H1 (cell line): Measurements from ENCODE around the gene LHX5.
A peak's percentile ranks its signal among the peaks of the same experiment; 100 is the strongest.

ENCODE experiments used
- CEBPB ChIP-seq: IDR thresholded peaks from 2 replicates; pipeline ENCODE4 v1.6.1; 2012; ENCODE audit warnings: low read depth, low read length
- CREB1 ChIP-seq: IDR thresholded peaks from 2 replicates; pipeline ENCODE4 v1.6.1; 2012; ENCODE audit warnings: inconsistent platforms
- HDAC2 ChIP-seq, 2 experiments: fragments of 300-600 bp in 1 of 2; sonication (generic) in 1 of 2; IDR thresholded peaks; 2 replicates each; pipeline ENCODE4 v1.6.1; 2011 to 2012; ENCODE audit warnings: low read depth in 2 of 2, low read length in 2 of 2, mild to moderate bottlenecking in 2 of 2, moderate library complexity in 2 of 2, borderline replicate concordance in 1 of 2, inconsistent platforms in 1 of 2
- NANOG ChIP-seq: IDR thresholded peaks from 2 replicates; pipeline ENCODE4 v1.6.1; 2011; ENCODE audit warnings: low read length, low read depth, mild to moderate bottlenecking, inconsistent platforms; ENCODE audit not compliant: insufficient read depth, poor library complexity, severe bottlenecking
- USF2 ChIP-seq: IDR thresholded peaks from 2 replicates; pipeline ENCODE4 v1.6.1; 2011; ENCODE audit warnings: low read length, improper control_type of control experiment
- TF ChIP-seq, protein P1 (sequence below), 3 experiments: IDR thresholded peaks; 1 replicate in 2 of 3; 2 replicates in 1 of 3; pipeline versions ENCODE4 v1.5.1 to v1.6.1; 2011; ENCODE audit warnings: low read length in 3 of 3, mild to moderate bottlenecking in 3 of 3, inconsistent platforms in 2 of 3, low read depth in 1 of 3, moderate library complexity in 1 of 3; ENCODE audit not compliant: insufficient read depth in 1 of 3; ENCODE audit errors: control extremely low read depth in 1 of 3

DNA sequence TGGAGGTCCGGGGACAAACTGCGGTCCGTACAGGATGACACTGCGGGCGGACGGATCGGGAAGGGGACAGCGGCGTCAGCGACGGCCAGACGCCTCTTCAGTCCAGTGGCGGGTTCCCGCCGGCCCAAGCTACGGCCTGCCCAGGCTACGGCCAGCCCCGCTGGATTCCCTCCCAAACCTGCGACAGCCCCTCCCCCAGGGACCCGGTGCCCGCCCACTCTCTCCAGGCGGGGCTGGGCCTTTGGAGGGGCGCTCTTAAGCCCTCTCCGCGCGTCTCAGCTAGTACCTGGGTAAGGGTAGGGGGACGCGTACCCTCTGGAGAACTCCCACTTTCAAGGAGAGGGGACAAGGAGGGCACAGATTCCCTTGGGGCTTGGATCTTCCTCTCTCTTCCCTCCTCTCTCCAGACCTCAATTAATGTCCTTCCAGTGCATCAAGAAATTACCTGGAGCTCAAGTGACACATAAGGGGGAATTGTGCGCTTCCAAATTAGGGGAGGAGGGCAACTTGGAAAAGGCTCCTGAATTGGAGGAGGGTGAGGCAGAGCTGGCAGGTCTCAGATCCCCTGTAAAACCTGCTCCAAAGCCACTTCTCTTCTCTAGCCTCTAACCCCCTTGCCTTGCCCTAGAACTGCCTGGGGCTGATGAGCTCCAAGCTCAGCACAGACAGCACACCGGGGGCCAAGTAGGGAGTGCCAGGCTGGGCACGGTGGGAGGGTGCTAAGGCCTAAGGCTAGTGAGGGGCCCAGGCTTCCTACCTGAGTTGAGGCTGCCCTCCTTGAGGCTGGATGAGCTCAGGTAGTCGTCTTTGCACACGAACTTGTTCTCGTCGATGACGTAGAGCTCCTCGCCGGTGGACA lies 3.1 kb downstream of the LHX5 start:
- TF ChIP-seq, protein P1, sequence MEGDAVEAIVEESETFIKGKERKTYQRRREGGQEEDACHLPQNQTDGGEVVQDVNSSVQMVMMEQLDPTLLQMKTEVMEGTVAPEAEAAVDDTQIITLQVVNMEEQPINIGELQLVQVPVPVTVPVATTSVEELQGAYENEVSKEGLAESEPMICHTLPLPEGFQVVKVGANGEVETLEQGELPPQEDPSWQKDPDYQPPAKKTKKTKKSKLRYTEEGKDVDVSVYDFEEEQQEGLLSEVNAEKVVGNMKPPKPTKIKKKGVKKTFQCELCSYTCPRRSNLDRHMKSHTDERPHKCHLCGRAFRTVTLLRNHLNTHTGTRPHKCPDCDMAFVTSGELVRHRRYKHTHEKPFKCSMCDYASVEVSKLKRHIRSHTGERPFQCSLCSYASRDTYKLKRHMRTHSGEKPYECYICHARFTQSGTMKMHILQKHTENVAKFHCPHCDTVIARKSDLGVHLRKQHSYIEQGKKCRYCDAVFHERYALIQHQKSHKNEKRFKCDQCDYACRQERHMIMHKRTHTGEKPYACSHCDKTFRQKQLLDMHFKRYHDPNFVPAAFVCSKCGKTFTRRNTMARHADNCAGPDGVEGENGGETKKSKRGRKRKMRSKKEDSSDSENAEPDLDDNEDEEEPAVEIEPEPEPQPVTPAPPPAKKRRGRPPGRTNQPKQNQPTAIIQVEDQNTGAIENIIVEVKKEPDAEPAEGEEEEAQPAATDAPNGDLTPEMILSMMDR (IDR thresholded peaks at IDR 0.05; ENCODE audit: control extremely low read depth in 1 of 3, insufficient read depth in 1 of 3, low read depth in 1 of 3, low read length in 3 of 3), result no peak
- TF ChIP-seq CEBPB, result no peak
- TF ChIP-seq USF2, result no peak
- no peak for TF ChIP-seq NANOG
- TF ChIP-seq HDAC2 (IDR thresholded peaks at IDR 0.05; ENCODE audit: borderline replicate concordance in 1 of 2, low read depth in 2 of 2, low read length in 2 of 2), result no peak
- peak; percentile 30; the same call in 1 of the 2 replicates for TF ChIP-seq CREB1
